SU-DHL-6 (cell line): ENCODE data around the gene RBM8A.

Source experiments
- H2AFZ ChIP-seq: fragments of 200-600 bp; sonication (generic); 2 replicates; pipeline ENCODE4 v1.6.1; 2014; ENCODE audit warnings: low read depth, mild to moderate bottlenecking, moderate library complexity, mixed read lengths, antibody characterized with exemption, low read length; ENCODE audit not compliant: severe bottlenecking
- H3F3A ChIP-seq: fragments of 200-600 bp; shearing (Covaris generic); 2 replicates; pipeline ENCODE4 v1.6.0; 2016; ENCODE audit warnings: antibody characterized with exemption, mild to moderate bottlenecking; ENCODE audit not compliant: insufficient read depth
- H3K27ac ChIP-seq: fragments of 200-600 bp; sonication (generic); 2 replicates; pipeline ENCODE4 v1.5.1; 2016; ENCODE audit warnings: low read depth, mild to moderate bottlenecking, low read length, moderate library complexity, mixed read lengths
- H3K27me3 ChIP-seq: fragments of 200-600 bp; sonication (generic), shearing (Covaris generic); 2 replicates; pipeline ENCODE4 v1.6.0; 2014; ENCODE audit warnings: mild to moderate bottlenecking, low read length
- H3K36me3 ChIP-seq: fragments of 200-600 bp; sonication (generic); 2 replicates; pipeline ENCODE4 v1.6.1; 2014; ENCODE audit warnings: mild to moderate bottlenecking, low read length, mixed read lengths
- H3K4me2 ChIP-seq: fragments of 300-600, 200-600 bp; shearing (Covaris generic), sonication (generic); 2 replicates; pipeline ENCODE4 v1.6.0; 2014; ENCODE audit warnings: low read length, low read depth, mild to moderate bottlenecking; ENCODE audit not compliant: poor library complexity, severe bottlenecking
- H3K4me3 ChIP-seq: fragments of 200-600 bp; sonication (generic); 2 replicates; pipeline ENCODE4 v1.5.1; 2014; ENCODE audit warnings: antibody characterized with exemption, low read length, mild to moderate bottlenecking, mixed read lengths; ENCODE audit not compliant: insufficient read depth, poor library complexity, severe bottlenecking
- H3K79me2 ChIP-seq: fragments of 200-600 bp; sonication (generic); 2 replicates; pipeline ENCODE4 v1.6.1; 2014; ENCODE audit warnings: mild to moderate bottlenecking, low read length, moderate library complexity; ENCODE audit not compliant: insufficient read depth
- H3K9ac ChIP-seq: fragments of 200-600 bp; sonication (generic); 2 replicates; pipeline ENCODE4 v1.7.0; 2014; ENCODE audit warnings: mild to moderate bottlenecking, low read length
- H3K9me2 ChIP-seq: fragments of 200-600 bp; sonication (generic); replicated peaks from 2 replicates; pipeline ENCODE4 v1.6.1; 2014; ENCODE audit warnings: low read length; ENCODE audit not compliant: insufficient read depth
- H3K9me3 ChIP-seq: fragments of 200-600 bp; sonication (generic); 2 replicates; pipeline ENCODE4 v1.6.1; 2014; ENCODE audit warnings: low read length, mixed read lengths; ENCODE audit not compliant: insufficient read depth
- H4K20me1 ChIP-seq: fragments of 200-600 bp; sonication (generic); 2 replicates; pipeline ENCODE4 v1.6.1; 2014; ENCODE audit warnings: low read depth, mild to moderate bottlenecking, antibody characterized with exemption, low read length, moderate library complexity, mixed read lengths
- EZH2phosphoT487 ChIP-seq: fragments of 200-600 bp; sonication (generic), shearing (Covaris generic); conservative IDR thresholded peaks from 2 replicates; pipeline ENCODE4 v1.6.1; 2018; ENCODE audit warnings: mild to moderate bottlenecking, antibody characterized with exemption, low read length, moderate library complexity, mixed read lengths
- TF ChIP-seq, protein P1 (sequence below): fragments of 200-600 bp; sonication (generic); IDR thresholded peaks from one replicate; pipeline ENCODE4 v1.5.1; 2017; ENCODE audit warnings: antibody characterized with exemption, mild to moderate bottlenecking, low read length, moderate library complexity; ENCODE audit not compliant: insufficient read depth, poor library complexity, severe bottlenecking

RBM8A gene

DNA sequence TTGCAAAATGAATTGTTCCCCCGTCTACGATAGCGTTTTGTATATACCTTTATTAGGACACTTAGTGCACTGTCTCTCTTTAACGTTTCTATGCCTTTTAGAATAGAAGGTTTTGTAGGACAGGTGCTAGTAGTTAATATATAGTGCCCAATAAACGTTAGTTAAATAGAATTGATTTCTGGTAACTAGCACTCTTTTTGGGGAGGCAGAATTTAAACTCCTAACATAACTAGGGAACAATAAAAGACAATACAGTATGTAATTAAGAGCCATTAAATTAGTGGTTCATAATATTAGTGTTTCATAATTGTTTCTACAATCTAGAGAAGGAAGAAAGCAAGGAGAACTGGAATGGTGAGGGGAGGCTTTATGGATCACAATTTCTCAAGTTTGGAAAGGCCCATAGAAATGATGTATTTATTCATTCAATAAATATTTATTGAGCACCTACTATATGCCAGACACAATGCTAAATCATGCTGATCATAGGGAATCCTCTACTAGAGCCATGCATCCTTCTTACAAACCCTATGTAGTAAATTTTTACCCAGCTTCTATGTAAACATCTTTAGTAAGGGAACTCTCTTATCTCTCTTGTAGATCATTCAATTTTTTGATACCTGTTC, 37.9 kb upstream of the RBM8A start:
- Histone ChIP-seq H3K9me2 (no peaks in the 10 kb centered on the region), H3K9ac (peak overlapping the region; percentile 65), H3K27me3 (no peaks in the 10 kb centered on the region), H3K9me3 (no peaks in the 10 kb centered on the region), H2AFZ (peak overlapping the region; percentile 73), H3K36me3 (no peaks in the 10 kb centered on the region), H3K27ac (no peak overlapping the region), H3K4me3 (peak overlapping the region; percentile 71), H3K4me2 (peak overlapping the region; percentile 76), H4K20me1 (no peaks in the 10 kb centered on the region), H3F3A (peaks cover 11% of the 10 kb centered on the region; the same call in 1 of the 2 replicates), H3K79me2 (no peaks in the 10 kb centered on the region)
- TF ChIP-seq, protein P1, sequence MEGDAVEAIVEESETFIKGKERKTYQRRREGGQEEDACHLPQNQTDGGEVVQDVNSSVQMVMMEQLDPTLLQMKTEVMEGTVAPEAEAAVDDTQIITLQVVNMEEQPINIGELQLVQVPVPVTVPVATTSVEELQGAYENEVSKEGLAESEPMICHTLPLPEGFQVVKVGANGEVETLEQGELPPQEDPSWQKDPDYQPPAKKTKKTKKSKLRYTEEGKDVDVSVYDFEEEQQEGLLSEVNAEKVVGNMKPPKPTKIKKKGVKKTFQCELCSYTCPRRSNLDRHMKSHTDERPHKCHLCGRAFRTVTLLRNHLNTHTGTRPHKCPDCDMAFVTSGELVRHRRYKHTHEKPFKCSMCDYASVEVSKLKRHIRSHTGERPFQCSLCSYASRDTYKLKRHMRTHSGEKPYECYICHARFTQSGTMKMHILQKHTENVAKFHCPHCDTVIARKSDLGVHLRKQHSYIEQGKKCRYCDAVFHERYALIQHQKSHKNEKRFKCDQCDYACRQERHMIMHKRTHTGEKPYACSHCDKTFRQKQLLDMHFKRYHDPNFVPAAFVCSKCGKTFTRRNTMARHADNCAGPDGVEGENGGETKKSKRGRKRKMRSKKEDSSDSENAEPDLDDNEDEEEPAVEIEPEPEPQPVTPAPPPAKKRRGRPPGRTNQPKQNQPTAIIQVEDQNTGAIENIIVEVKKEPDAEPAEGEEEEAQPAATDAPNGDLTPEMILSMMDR = no peak
- TF ChIP-seq EZH2phosphoT487 = no peak

DNA sequence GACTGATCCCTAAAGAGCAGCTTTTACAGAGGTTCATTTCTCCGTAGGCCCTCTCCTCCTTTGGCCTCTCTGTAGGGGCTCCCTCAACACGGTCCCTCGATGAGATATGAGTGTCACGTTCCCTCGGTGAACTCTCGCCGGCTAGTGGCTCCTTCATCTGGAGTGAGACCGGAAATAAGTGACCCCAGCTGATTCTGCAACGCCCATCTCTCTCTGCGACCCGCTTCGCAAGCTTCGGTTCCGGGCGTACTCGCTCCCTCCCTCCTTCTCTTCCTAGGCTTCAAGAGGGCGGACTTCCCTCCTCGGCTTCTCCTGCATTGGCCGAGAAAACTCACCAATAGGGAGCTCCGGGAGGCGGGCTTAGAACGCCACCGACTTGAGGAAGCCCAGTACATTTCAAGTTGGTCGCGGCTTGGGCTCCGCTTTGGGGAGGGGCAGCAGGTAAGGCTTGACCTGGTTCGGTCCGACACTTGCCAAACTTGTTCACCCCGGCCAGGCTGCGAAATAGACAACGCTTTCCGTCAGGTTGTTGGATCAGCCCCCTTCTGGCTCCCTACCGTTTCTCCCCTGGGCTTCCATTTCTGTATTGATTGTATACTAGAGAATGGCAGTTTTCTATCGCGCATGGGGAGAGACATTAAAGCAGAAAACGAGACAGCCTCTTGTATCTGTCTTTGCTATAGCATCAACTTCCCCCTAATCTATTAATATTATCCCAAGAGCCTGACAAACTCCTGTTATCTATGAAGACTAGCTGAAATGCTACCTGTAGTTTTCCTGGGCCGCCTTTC, 37.2 kb upstream of the RBM8A start, which contains the start of the genes ANKRD34A and POLR3GL:
TSS of gene ANKRD34A (minus strand) at position 248 of the 791 bp plus-strand sequence. CDS start 2,816 bp downstream, outside the sequence.
TSS of gene POLR3GL (plus strand) at position 363 of the 791 bp plus-strand sequence. CDS start 10,176 bp downstream, outside the sequence.
- Histone ChIP-seq H3K9ac (peak within 1 kb of the TSS; percentile 65), H4K20me1 (no peaks in the 10 kb centered on the region), H3K4me3 (peak within 1 kb of the TSS; percentile 71), H2AFZ (peak within 1 kb of the TSS; percentile 73), H3K9me2 (no peaks in the 10 kb centered on the region), H3K79me2 (no peaks in the 10 kb centered on the region), H3K27ac (no peak within 1 kb of the TSS), H3K4me2 (peak within 1 kb of the TSS; percentile 76), H3K9me3 (no peaks in the 10 kb centered on the region), H3K27me3 (no peaks in the 10 kb centered on the region), H3F3A (peaks cover 16% of the 10 kb centered on the region; the same call in 1 of the 2 replicates), H3K36me3 (no peaks in the 10 kb centered on the region)
- TF ChIP-seq, protein P1 = no peak
- no peak for TF ChIP-seq EZH2phosphoT487

DNA sequence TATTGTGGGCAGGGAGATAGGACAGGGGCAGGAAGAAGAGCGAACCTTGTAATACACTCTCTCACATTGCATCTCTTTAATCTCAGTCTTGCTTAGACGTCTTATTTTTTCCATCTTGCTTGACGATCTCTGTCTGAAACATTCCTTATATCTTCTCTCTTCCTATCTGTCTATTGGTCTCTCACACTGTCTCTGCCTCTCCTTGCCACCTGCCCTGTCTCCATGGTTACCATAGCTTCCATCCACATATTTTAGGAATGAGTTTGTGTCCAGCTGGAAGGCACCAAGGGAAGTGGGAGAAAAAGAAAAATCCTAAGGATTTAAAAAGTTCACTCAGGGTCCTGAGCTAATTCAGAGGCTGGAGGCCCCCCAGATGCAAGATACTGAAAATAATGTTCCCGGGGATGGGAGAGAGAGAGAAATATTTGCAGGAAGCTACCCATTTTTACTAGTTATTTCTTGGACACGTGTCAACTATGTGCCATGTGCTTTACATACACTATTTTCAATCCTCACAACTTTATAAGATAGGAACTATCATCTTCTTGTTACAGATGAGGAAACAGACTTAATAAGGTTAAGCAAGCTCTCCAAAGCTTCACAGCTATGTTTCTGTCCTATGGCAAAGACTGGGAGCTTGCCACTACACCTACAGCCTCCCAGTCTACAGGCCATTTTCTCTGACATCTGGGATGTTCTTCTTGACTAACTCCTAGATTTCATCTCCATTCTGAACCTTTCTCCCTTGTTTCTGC, 36.2 kb upstream of the RBM8A start:
- Histone ChIP-seq H2AFZ (no peak overlapping the region), H3K9me3 (no peaks in the 10 kb centered on the region), H3K4me3 (peak overlapping the region; percentile 71), H4K20me1 (no peaks in the 10 kb centered on the region), H3K36me3 (no peaks in the 10 kb centered on the region), H3K4me2 (peak overlapping the region; percentile 76), H3K27me3 (no peaks in the 10 kb centered on the region), H3K27ac (no peak overlapping the region), H3K9ac (peak overlapping the region; percentile 65), H3F3A (peaks cover 25% of the 10 kb centered on the region; the same call in 1 of the 2 replicates), H3K9me2 (no peaks in the 10 kb centered on the region), H3K79me2 (no peaks in the 10 kb centered on the region)
- TF ChIP-seq EZH2phosphoT487 = no peak
- TF ChIP-seq, protein P1 = no peak
